HEK293 (cell line): ENCODE measurements around the gene ZNF460.
A peak's percentile ranks its signal among the peaks of the same experiment; 100 is the strongest.

Experiments used
- CTCF ChIA-PET: fragments of 350-600 bp; formaldehyde crosslinking; extraction: SDS; loops from one replicate; lab custom pipeline; 2021; ENCODE audit warnings: antibody characterized with exemption; lab: Yijun Ruan, JAX
- POLR2A ChIA-PET: fragments of 300-600 bp; formaldehyde crosslinking; extraction: SDS; loops from one replicate; lab custom pipeline; 2020; ENCODE audit warnings: antibody characterized with exemption, inconsistent platforms; lab: Yijun Ruan, JAX
- H3K27ac ChIP-seq: fragments of 200-500 bp; sonication (Bioruptor generic); 2 replicates; pipeline ENCODE4 v1.5.1; 2014; ENCODE audit warnings: low read depth, low read length, control low read depth, inconsistent platforms; ENCODE audit errors: extremely low read depth
- H3K36me3 ChIP-seq, 2 experiments: fragments of 200-500 bp in 1 of 2; sonication (Bioruptor generic) in 1 of 2; 1 replicate in 1 of 2; 2 replicates in 1 of 2; pipeline ENCODE4 v1.5.1; 2014 to 2017; ENCODE audit warnings: inconsistent platforms in 2 of 2, low read length in 2 of 2; ENCODE audit not compliant: control insufficient read depth in 2 of 2, insufficient read depth in 1 of 2
- H3K4me1 ChIP-seq: fragments of 200-500 bp; sonication (Bioruptor generic); 2 replicates; pipeline ENCODE4 v1.5.1; 2014; ENCODE audit warnings: mild to moderate bottlenecking, low read length, inconsistent platforms; ENCODE audit not compliant: control insufficient read depth, insufficient read depth
- H3K4me3 ChIP-seq: 2 replicates; pipeline ENCODE4 v1.5.1; 2011; ENCODE audit warnings: low read depth, mild to moderate bottlenecking, control low read depth, low read length, moderate library complexity
- H3K9me3 ChIP-seq: fragments of 200-500 bp; sonication (Bioruptor generic); 2 replicates; pipeline ENCODE4 v1.5.1; 2014; ENCODE audit warnings: low read depth, low read length, inconsistent platforms; ENCODE audit not compliant: control insufficient read depth, insufficient read depth
- GLI4 ChIP-seq: fragments of 450-650 bp; formaldehyde crosslinking; IDR thresholded peaks from 2 replicates; pipeline ENCODE4 v1.5.1; 2016; ENCODE audit warnings: missing biosample characterization, missing genetic modification characterization
- KLF16 ChIP-seq: fragments of 450-650 bp; formaldehyde crosslinking; IDR thresholded peaks from 2 replicates; pipeline ENCODE4 v1.5.1; 2017; ENCODE audit warnings: missing biosample characterization, missing genetic modification characterization
- ZFHX2 ChIP-seq: fragments of 450-650 bp; formaldehyde crosslinking; conservative IDR thresholded peaks from 2 replicates; pipeline ENCODE4 v1.5.1; 2016; ENCODE audit warnings: missing biosample characterization, missing genetic modification characterization
- ZNF239 ChIP-seq: fragments of 450-650 bp; formaldehyde crosslinking; IDR thresholded peaks from 2 replicates; pipeline ENCODE4 v1.5.1; 2016; ENCODE audit warnings: missing biosample characterization, missing genetic modification characterization
- ZNF248 ChIP-seq: fragments of 450-650 bp; formaldehyde crosslinking; IDR thresholded peaks from 2 replicates; pipeline ENCODE4 v1.5.1; 2017; ENCODE audit warnings: missing biosample characterization, missing genetic modification characterization
- ZNF266 ChIP-seq: fragments of 450-650 bp; formaldehyde crosslinking; IDR thresholded peaks from 2 replicates; pipeline ENCODE4 v1.5.1; 2016; ENCODE audit warnings: missing biosample characterization, missing genetic modification characterization, low read depth
- ZNF544 ChIP-seq: fragments of 450-650 bp; formaldehyde crosslinking; IDR thresholded peaks from 2 replicates; pipeline ENCODE4 v1.5.0; 2017; ENCODE audit warnings: missing biosample characterization, missing genetic modification characterization
- ZNF624 ChIP-seq: fragments of 450-650 bp; formaldehyde crosslinking; IDR thresholded peaks from 2 replicates; pipeline ENCODE4 v1.5.1; 2017; ENCODE audit warnings: missing biosample characterization, missing genetic modification characterization
- ZNF843 ChIP-seq: fragments of 450-650 bp; formaldehyde crosslinking; IDR thresholded peaks from 2 replicates; pipeline ENCODE4 v1.5.1; 2016; ENCODE audit warnings: missing biosample characterization, missing genetic modification characterization
- ZSCAN16 ChIP-seq: fragments of 450-650 bp; formaldehyde crosslinking; IDR thresholded peaks from 2 replicates; pipeline ENCODE4 v1.5.1; 2016; ENCODE audit warnings: missing biosample characterization, missing genetic modification characterization
- TF ChIP-seq, protein P1 (sequence below): fragments of 450-650 bp; formaldehyde crosslinking; IDR thresholded peaks from 2 replicates; pipeline ENCODE4 v1.5.1; 2016; ENCODE audit warnings: missing biosample characterization, missing genetic modification characterization
- TF ChIP-seq, protein P2 (sequence below): fragments of 450-650 bp; formaldehyde crosslinking; IDR thresholded peaks from 2 replicates; pipeline ENCODE4 v1.5.1; 2016; ENCODE audit warnings: missing biosample characterization, missing genetic modification characterization
- TF ChIP-seq, protein P3 (sequence below): fragments of 450-650 bp; formaldehyde crosslinking; IDR thresholded peaks from 2 replicates; pipeline ENCODE4 v1.5.1; 2016; ENCODE audit warnings: missing biosample characterization, missing genetic modification characterization
- TF ChIP-seq, protein P4 (sequence below): fragments of 450-650 bp; formaldehyde crosslinking; IDR thresholded peaks from 2 replicates; pipeline ENCODE4 v1.5.1; 2016; ENCODE audit warnings: missing biosample characterization, missing genetic modification characterization
- TF ChIP-seq, protein P5 (sequence below): IDR thresholded peaks from 2 replicates; pipeline ENCODE4 v1.6.1; 2011; ENCODE audit warnings: mild to moderate bottlenecking, low read depth, low read length, borderline replicate concordance

The ZNF460 gene

DNA sequence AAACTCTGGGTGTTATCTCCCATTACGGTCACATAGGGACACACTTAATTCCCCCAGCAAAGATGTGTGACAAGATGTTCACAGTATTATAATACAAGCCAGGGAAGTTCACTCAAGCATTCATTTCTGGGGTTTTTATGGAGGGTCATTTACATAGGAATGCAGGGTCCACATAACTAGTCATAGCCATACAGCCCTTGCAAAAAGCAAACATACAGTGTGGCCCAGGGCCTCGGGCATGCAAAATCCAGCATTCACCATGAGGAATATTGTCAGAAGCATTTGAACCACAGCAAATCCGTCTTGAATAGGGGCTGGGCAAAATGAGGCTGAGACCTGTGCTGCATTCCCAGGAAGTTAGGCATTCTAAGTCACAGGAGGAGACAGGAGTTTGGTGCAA, 13.0 kb upstream of the ZNF460 start:
- no peak overlapping the region for H3K27ac ChIP-seq
- POLR2A ChIA-PET = no interaction called here
- H3K36me3 ChIP-seq = peaks cover 0 to 5% of the 10 kb centered on the region in 2 experiments; a peak in 2 of 3 replicates
- no peaks in the 10 kb centered on the region for H3K4me1 ChIP-seq
- no peaks in the 10 kb centered on the region for H3K9me3 ChIP-seq
- TF ChIP-seq, protein P1, sequence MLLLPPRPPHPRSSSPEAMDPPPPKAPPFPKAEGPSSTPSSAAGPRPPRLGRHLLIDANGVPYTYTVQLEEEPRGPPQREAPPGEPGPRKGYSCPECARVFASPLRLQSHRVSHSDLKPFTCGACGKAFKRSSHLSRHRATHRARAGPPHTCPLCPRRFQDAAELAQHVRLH = no peak
- no peak for TF ChIP-seq ZNF843 (tag by site-specific recombination)
- TF ChIP-seq ZNF239 (tag by site-specific recombination) = no peak
- TF ChIP-seq KLF16 (tag by site-specific recombination) = no peak
- TF ChIP-seq ZNF248 (tag by site-specific recombination) = no peak
- no peak for TF ChIP-seq ZNF266 (tag by site-specific recombination)
- no peak for TF ChIP-seq ZFHX2 (tag by site-specific recombination)
- TF ChIP-seq ZNF544 (tag by site-specific recombination) = no peak
- TF ChIP-seq GLI4 (tag by site-specific recombination) = no peak
- no peak for TF ChIP-seq ZNF624
- TF ChIP-seq, protein P2, sequence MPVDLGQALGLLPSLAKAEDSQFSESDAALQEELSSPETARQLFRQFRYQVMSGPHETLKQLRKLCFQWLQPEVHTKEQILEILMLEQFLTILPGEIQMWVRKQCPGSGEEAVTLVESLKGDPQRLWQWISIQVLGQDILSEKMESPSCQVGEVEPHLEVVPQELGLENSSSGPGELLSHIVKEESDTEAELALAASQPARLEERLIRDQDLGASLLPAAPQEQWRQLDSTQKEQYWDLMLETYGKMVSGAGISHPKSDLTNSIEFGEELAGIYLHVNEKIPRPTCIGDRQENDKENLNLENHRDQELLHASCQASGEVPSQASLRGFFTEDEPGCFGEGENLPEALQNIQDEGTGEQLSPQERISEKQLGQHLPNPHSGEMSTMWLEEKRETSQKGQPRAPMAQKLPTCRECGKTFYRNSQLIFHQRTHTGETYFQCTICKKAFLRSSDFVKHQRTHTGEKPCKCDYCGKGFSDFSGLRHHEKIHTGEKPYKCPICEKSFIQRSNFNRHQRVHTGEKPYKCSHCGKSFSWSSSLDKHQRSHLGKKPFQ = no peak
- TF ChIP-seq, protein P3, sequence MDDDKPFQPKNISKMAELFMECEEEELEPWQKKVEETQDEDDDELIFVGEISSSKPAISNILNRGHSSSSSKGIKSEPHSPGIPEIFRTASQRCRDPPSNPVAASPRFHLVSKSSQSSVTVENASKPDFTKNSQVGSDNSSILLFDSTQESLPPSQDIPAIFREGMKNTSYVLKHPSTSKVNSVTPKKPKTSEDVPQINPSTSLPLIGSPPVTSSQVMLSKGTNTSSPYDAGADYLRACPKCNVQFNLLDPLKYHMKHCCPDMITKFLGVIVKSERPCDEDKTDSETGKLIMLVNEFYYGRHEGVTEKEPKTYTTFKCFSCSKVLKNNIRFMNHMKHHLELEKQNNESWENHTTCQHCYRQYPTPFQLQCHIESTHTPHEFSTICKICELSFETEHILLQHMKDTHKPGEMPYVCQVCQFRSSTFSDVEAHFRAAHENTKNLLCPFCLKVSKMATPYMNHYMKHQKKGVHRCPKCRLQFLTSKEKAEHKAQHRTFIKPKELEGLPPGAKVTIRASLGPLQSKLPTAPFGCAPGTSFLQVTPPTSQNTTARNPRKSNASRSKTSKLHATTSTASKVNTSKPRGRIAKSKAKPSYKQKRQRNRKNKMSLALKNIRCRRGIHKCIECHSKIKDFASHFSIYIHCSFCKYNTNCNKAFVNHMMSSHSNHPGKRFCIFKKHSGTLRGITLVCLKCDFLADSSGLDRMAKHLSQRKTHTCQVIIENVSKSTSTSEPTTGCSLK (tag by site-specific recombination) = no peak
- TF ChIP-seq ZSCAN16 (tag by site-specific recombination) = no peak
- TF ChIP-seq, all 188 proteins: peak for 0
- H3K4me3 ChIP-seq = no peak overlapping the region
- CTCF ChIA-PET = no interaction called here

DNA sequence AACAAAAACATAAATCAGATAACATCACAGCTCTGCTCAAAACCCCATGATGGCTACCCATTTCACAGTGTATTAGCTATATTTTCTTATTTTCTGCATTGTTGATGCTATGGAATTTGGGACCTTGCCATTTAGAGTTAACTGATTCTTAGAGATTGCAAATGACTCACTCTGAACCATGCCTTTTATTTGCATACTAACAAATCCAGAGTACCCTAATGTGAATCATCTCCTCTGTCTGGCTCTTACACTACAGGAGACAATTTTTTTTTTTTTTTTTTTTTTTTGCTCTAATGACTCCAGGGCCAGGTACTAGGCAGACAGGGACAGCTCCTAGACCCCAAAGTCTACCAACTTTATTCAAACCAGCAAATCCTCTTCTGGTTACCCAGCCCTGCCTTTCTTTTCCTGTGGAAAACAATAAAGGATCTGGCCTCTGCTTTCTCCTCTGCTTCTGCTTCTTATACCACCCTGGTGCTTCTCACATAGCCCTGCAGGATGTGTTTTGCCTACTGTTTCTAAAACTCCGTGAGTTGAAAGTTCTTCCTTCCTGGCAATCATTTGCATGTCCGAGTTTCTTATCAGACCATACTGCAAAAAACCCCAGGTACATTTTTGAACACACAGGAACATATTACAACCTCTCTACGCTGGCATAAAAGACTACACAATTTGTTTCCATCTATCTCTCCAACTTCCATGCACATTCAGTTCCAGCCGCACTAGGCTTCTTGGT, 10.6 kb upstream of the ZNF460 start:
- TF ChIP-seq, protein P4, sequence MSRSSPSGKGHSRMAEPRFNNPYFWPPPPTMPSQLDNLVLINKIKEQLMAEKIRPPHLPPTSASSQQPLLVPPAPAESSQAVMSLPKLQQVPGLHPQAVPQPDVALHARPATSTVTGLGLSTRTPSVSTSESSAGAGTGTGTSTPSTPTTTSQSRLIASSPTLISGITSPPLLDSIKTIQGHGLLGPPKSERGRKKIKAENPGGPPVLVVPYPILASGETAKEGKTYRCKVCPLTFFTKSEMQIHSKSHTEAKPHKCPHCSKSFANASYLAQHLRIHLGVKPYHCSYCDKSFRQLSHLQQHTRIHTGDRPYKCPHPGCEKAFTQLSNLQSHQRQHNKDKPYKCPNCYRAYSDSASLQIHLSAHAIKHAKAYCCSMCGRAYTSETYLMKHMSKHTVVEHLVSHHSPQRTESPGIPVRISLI (tag by site-specific recombination) = 0 out of 2 replicates have a peak, but pooled peaks have one; percentile 39
- TF ChIP-seq, protein P5, sequence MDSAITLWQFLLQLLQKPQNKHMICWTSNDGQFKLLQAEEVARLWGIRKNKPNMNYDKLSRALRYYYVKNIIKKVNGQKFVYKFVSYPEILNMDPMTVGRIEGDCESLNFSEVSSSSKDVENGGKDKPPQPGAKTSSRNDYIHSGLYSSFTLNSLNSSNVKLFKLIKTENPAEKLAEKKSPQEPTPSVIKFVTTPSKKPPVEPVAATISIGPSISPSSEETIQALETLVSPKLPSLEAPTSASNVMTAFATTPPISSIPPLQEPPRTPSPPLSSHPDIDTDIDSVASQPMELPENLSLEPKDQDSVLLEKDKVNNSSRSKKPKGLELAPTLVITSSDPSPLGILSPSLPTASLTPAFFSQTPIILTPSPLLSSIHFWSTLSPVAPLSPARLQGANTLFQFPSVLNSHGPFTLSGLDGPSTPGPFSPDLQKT = no peak
- no peaks in the 10 kb centered on the region for H3K4me1 ChIP-seq
- no peak overlapping the region for H3K27ac ChIP-seq
- no peak overlapping the region for H3K4me3 ChIP-seq
- H3K9me3 ChIP-seq = no peaks in the 10 kb centered on the region
- POLR2A ChIA-PET = interaction anchor here (0.7 kb wide), 1 partner anchor 20 kb away, joined by 5 read pairs; no protein-coding TSS in a partner anchor
- CTCF ChIA-PET = interaction anchor here (0.6 kb wide), 1 partner anchor 1048 kb away, joined by 3 read pairs; no protein-coding TSS in a partner anchor
- peaks cover 0 to 5% of the 10 kb centered on the region in 2 experiments; a peak in 2 of 3 replicates for H3K36me3 ChIP-seq
